Activated T-helper 17 cell treated with anti-CD3 and anti-CD28 coated beads, Interleukin-2, amount 50 U/mL, for 72 hours (primary cell): Measurements from ENCODE around the gene GRM2. TPM values are rescaled to one million over a fixed set of nuclear protein-coding genes. Genes with fewer than 3 reads are reported as not detected.

Experiments
- ATAC-seq: fragments of 150-1000 bp; cut with Tn5 transposase; replicated peaks from 2 replicates; pipeline ENCODE4 v1.10.0; 2021; ENCODE audit warnings: mild to moderate bottlenecking, moderate library complexity
- H3K27ac Mint-ChIP-seq: one replicate; pipeline ENCODE4 v1.8.0; 2022; ENCODE audit warnings: mixed read lengths
- H3K27me3 Mint-ChIP-seq: one replicate; pipeline ENCODE4 v1.8.0; 2022; ENCODE audit warnings: mixed read lengths
- H3K36me3 Mint-ChIP-seq: one replicate; pipeline ENCODE4 v1.8.0; 2022; ENCODE audit warnings: low read depth, mild to moderate bottlenecking, mixed read lengths
- H3K4me1 Mint-ChIP-seq: one replicate; pipeline ENCODE4 v1.8.0; 2022; ENCODE audit warnings: mixed read lengths
- H3K4me3 Mint-ChIP-seq: one replicate; pipeline ENCODE4 v1.8.0; 2022; ENCODE audit warnings: mild to moderate bottlenecking, mixed read lengths
- H3K9me3 Mint-ChIP-seq: one replicate; pipeline ENCODE4 v1.8.0; 2022; ENCODE audit warnings: mixed read lengths
- total RNA-seq, 2 donors: library from RNA; stranded (reverse); gene quantifications; one replicate each; pipeline ENCODE4 v1.2.3, GENCODE V29; 2022

The GRM2 gene
- total RNA-seq, 2 donors from 2014 or later = 0.45 to 0.73 TPM

DNA sequence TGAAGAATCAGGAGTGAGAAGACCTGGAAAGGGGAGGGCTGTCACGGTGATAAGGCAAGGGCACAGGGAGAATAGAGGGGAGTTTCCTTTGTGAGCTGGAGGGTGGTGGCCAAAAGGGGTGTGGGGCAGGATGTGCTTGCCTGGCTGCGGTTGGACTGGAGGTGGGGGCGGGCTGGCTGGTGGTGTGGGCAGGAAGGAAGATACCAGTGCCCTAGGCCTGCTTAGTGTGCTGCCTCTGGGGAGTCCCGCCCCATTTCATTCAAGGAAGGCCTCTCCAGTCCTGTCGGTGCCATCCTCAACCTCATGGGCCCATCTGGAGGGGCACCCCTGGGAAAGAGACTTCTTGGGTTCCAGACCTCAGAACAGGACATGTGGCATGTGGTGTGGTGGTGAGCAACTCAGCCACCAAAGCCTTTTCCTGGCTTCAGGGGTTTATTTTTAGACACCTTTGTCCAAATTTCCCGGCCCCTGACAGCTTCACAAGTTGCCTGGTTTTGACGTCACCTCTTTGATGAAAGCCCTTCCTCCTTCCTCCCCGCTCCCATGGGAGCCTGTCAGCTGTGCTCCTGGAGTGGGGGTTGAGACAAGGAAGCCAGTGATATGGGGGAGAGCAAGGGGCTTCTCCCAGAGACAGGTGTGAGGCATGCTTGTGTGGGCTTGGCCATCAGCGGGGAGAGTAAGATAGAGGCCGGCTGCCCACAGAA, 20.2 kb upstream of the GRM2 start:
- Mint-ChIP-seq H3K4me1 (peaks cover 41% of the 10 kb centered on the region), H3K27me3 (no peaks in the 10 kb centered on the region), H3K9me3 (no peaks in the 10 kb centered on the region), H3K27ac (peak overlapping the region; percentile 89), H3K4me3 (peak overlapping the region; percentile 79), H3K36me3 (peaks cover 74% of the 10 kb centered on the region)
- ATAC-seq = peak; percentile 91

GRCh38 chr3:51687431-51688205, 19.2 kb upstream of the GRM2 start:
- ATAC-seq = no peak
- Mint-ChIP-seq H3K4me3 (peak overlapping the region; percentile 79), H3K27me3 (no peaks in the 10 kb centered on the region), H3K9me3 (no peaks in the 10 kb centered on the region), H3K27ac (peak overlapping the region; percentile 89), H3K4me1 (peaks cover 32% of the 10 kb centered on the region), H3K36me3 (peaks cover 67% of the 10 kb centered on the region)

DNA sequence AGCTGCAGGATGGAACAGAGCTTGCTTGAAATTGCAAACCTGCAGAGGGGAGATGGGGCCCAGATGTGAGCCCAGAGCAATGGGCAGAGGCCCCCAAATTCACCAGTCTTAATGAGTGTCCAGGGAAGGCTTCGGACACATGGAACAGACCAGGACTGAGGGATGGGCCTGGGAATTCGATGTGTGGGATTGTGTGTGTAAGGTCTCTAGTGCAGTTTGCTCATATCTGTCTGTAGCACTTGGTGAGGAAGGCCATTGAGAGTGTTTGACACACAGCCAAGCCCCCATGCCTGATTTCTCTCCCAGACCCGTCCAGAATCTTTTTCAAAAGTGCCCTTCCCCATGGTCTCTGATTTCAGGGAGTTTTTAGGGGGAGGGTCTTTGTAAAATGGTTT, 18.7 kb upstream of the GRM2 start:
- no peak overlapping the region for H3K4me3 Mint-ChIP-seq
- peak overlapping the region; percentile 51 for H3K27ac Mint-ChIP-seq
- H3K36me3 Mint-ChIP-seq = peaks cover 64% of the 10 kb centered on the region
- no peaks in the 10 kb centered on the region for H3K27me3 Mint-ChIP-seq
- H3K4me1 Mint-ChIP-seq = peaks cover 27% of the 10 kb centered on the region
- no peaks in the 10 kb centered on the region for H3K9me3 Mint-ChIP-seq
- no peak for ATAC-seq

DNA sequence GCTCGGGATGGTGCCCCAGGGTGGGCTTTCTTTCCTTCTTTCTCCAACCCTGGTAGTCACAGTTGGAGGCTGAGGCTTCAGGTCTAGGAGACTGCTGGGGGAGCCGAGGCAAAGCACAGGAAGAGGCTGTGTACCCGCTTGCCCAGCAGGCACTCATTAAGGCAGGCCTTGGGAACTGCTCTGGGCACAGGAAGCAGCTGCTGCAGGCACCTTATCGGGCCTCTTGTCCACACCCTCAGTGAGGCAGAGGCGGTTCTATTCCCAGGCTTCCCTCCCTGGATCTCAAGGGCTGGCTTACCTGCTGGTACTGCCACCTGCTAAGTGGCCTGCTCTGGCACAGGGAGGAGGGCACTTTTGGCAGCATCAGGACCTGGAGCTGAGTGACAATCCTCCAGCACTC, 15.8 kb upstream of the GRM2 start:
- Mint-ChIP-seq H3K4me3 (no peak overlapping the region), H3K4me1 (peaks cover 23% of the 10 kb centered on the region), H3K9me3 (no peaks in the 10 kb centered on the region), H3K27ac (no peak overlapping the region), H3K27me3 (no peaks in the 10 kb centered on the region), H3K36me3 (peaks cover 63% of the 10 kb centered on the region)
- ATAC-seq = no peak

GRCh38 chr3:51691949-51692348, 14.9 kb upstream of the GRM2 start:
- Mint-ChIP-seq H3K4me3 (no peak overlapping the region), H3K27me3 (no peaks in the 10 kb centered on the region), H3K4me1 (peaks cover 16% of the 10 kb centered on the region), H3K36me3 (peaks cover 53% of the 10 kb centered on the region), H3K27ac (no peak overlapping the region), H3K9me3 (no peaks in the 10 kb centered on the region)
- no peak for ATAC-seq

DNA sequence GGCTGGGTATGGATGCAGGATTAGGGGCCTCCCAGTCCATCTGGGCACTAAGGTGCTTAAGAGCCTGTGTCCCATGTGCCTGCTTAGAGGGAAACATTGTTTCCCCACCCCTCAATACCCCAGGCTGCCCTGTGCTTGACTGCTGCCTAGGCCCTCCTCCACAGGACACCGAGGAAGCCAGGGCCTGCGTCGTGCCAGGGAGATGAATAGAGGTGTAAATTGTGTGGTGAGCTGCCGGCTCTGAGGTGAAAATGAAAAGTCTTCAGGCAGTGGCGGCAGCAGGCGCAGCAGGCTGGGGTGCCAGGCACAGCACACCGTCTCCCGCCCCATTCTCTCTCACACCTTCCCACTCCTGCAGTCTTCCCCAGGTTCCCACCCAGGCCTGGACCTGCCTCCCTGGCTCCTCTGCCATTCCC, 13.9 kb upstream of the GRM2 start:
- no peak overlapping the region for H3K4me3 Mint-ChIP-seq
- no peaks in the 10 kb centered on the region for H3K27me3 Mint-ChIP-seq
- peaks cover 50% of the 10 kb centered on the region for H3K36me3 Mint-ChIP-seq
- ATAC-seq = no peak
- no peak overlapping the region for H3K27ac Mint-ChIP-seq
- H3K9me3 Mint-ChIP-seq = no peaks in the 10 kb centered on the region
- peaks cover 7% of the 10 kb centered on the region for H3K4me1 Mint-ChIP-seq

DNA sequence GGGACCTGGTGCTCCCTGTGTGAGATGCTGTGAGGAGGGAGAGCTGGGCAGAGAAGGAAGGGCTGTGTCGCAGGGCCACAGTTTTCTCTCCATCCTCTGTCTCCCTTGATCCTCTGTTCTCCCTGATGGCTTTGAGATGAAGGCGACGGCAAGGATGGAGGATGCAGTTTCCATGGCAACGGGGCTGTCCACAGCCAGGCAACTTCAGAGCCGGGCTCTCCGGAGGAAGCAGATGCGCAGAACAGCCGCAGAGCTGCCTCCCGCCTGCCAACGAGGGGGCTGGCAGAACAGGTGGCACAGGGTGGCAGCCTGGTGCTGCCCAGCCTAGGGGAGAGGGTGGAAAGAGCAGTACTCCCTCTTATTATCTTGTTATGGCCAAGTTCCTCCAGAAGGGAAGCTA, 9.9 kb upstream of the GRM2 start:
- no peaks in the 10 kb centered on the region for H3K9me3 Mint-ChIP-seq
- H3K36me3 Mint-ChIP-seq = peaks cover 55% of the 10 kb centered on the region
- H3K27ac Mint-ChIP-seq = no peak overlapping the region
- H3K27me3 Mint-ChIP-seq = no peaks in the 10 kb centered on the region
- peaks cover 14% of the 10 kb centered on the region for H3K4me1 Mint-ChIP-seq
- H3K4me3 Mint-ChIP-seq = no peak overlapping the region
- ATAC-seq = no peak

DNA sequence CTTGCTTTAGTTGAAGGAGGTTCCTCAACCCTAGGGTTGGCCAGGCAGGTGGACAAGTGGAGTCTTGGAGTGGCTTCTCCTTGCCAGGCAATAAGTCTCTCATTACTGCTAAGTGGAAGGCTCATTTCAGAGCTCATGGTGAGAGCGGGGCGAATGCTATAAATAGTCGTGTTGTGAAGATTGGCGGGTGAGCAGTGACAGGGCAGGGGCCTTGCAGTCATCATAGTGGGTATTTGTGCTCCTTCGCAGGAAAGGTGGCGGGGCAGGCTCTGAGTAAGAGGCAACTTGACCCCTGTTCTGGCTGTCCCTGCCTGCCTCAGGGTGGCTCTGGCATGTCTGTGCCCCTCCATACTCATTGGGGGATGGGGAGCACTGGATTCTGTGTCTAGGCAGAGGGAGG, 8.7 kb upstream of the GRM2 start:
- no peak for ATAC-seq
- Mint-ChIP-seq H3K9me3 (no peaks in the 10 kb centered on the region), H3K27ac (peak overlapping the region; percentile 4), H3K36me3 (peaks cover 55% of the 10 kb centered on the region), H3K4me1 (peaks cover 14% of the 10 kb centered on the region), H3K27me3 (no peaks in the 10 kb centered on the region), H3K4me3 (no peak overlapping the region)

GRCh38 chr3:51700403-51700802, 6.5 kb upstream of the GRM2 start:
- no peaks in the 10 kb centered on the region for H3K27me3 Mint-ChIP-seq
- peaks cover 7% of the 10 kb centered on the region for H3K4me1 Mint-ChIP-seq

GRCh38 chr3:51702156-51702555, 4.7 kb upstream of the GRM2 start:
- no peak for ATAC-seq
- H3K27me3 Mint-ChIP-seq = no peaks in the 10 kb centered on the region
- no peak overlapping the region for H3K4me3 Mint-ChIP-seq
- H3K36me3 Mint-ChIP-seq = peaks cover 49% of the 10 kb centered on the region
- H3K9me3 Mint-ChIP-seq = no peaks in the 10 kb centered on the region
- H3K4me1 Mint-ChIP-seq = peaks cover 12% of the 10 kb centered on the region
- H3K27ac Mint-ChIP-seq = no peak overlapping the region

More at GRCh38 chr3:51700403-51700802, 6.5 kb upstream of the GRM2 start:
- H3K9me3 Mint-ChIP-seq = no peaks in the 10 kb centered on the region
- H3K36me3 Mint-ChIP-seq = peaks cover 49% of the 10 kb centered on the region
- ATAC-seq = no peak
- H3K27ac Mint-ChIP-seq = no peak overlapping the region
- no peak overlapping the region for H3K4me3 Mint-ChIP-seq

DNA sequence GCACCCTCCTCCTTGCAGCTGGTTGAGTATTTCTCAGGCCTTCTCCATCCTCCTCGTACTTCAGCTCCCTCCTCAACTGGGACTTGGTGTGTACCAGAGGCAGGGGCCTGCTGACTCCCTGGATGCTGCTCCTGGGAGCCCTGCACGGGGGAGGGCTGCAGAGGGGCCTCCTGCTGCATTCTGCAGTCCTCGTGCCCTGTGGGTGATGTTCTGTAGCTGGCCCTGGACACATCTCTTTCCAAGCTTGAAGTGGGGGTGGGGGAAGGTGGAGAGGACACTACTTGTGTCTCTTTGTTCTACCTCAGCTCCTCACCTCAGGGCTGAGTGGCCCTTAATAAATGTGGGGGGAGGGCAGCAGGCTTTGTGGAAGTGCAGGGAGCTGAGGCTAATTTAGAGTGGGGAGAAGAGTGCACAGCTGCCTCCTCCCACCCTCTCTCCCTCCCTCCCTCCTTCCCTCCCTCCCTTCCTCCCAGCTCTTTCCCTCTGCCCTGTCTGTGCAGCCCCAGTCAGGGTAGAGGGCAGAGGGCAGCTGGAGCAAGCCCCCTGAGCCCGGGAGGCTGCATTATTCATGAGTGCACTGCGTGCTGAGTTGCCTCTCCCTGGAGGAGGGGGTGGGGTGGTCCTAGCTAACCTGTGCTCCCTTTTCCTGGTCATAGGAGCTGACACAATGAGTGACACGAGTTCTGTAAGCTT, 3.7 kb upstream of the GRM2 start:
- no peak overlapping the region for H3K27ac Mint-ChIP-seq
- no peaks in the 10 kb centered on the region for H3K9me3 Mint-ChIP-seq
- no peak overlapping the region for H3K4me3 Mint-ChIP-seq
- ATAC-seq = no peak
- H3K4me1 Mint-ChIP-seq = peaks cover 19% of the 10 kb centered on the region
- peaks cover 40% of the 10 kb centered on the region for H3K36me3 Mint-ChIP-seq
- no peaks in the 10 kb centered on the region for H3K27me3 Mint-ChIP-seq

- H3K27ac Mint-ChIP-seq = no peak overlapping the region
- no peaks in the 10 kb centered on the region for H3K27me3 Mint-ChIP-seq
- H3K4me3 Mint-ChIP-seq = no peak overlapping the region
- H3K9me3 Mint-ChIP-seq = no peaks in the 10 kb centered on the region
- peaks cover 19% of the 10 kb centered on the region for H3K4me1 Mint-ChIP-seq
- H3K36me3 Mint-ChIP-seq = peaks cover 33% of the 10 kb centered on the region
- no peak for ATAC-seq
Measured at GRCh38 chr3:51703761-51704510, 2.9 kb upstream of the GRM2 start.

DNA sequence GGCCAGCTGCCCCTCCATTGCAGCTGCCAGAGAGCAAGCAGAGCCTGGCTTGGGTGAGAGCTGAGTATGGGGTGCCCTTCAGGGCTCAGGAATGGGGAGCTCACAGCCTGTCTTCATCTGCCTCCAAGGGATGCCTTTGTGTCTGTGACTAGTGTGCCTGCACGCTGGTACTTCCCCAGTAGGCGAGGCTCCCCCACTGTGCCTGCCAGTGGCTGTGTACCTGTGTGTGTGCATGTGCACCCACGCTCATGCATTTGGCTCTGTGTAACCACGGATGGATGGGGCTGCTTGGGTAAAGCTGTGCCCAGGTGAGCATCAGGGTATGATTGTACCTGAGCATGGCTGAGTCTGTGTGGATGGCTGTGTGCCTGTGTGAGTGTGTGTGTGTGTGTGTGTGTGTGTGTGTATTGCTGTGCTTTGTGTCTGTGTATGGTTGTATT, 2.3 kb upstream of the GRM2 start:
- no peaks in the 10 kb centered on the region for H3K27me3 Mint-ChIP-seq
- peaks cover 28% of the 10 kb centered on the region for H3K36me3 Mint-ChIP-seq
- H3K9me3 Mint-ChIP-seq = no peaks in the 10 kb centered on the region
- peaks cover 15% of the 10 kb centered on the region for H3K4me1 Mint-ChIP-seq
- no peak overlapping the region for H3K4me3 Mint-ChIP-seq
- no peak overlapping the region for H3K27ac Mint-ChIP-seq
- no peak for ATAC-seq
